ENCODE data around the gene SH3GLB2. TPM values are rescaled to one million over a fixed set of nuclear protein-coding genes. Genes with fewer than 3 reads are reported as not detected.

SH3GLB2 gene
- total RNA-seq, 1 donor from 2014 or later: 57.8 TPM

- Mint-ChIP-seq H3K4me1 (ENCODE audit: low read depth) (no peaks in the 10 kb centered on the region), H3K9me3 (ENCODE audit: low read depth) (no peaks in the 10 kb centered on the region), H3K36me3 (ENCODE audit: low read depth) (peaks cover 7% of the 10 kb centered on the region), H3K27ac (ENCODE audit: unreplicated experiment) (no peak overlapping the region), H3K4me3 (ENCODE audit: unreplicated experiment) (no peak overlapping the region), H3K27me3 (ENCODE audit: low read depth) (no peaks in the 10 kb centered on the region)
- TF ChIP-seq CTCF (IDR thresholded peaks at IDR 0.05): no peak
- no peak for DNase-seq (ENCODE audit: low spot score)
These were observed 41.1 kb upstream of the SH3GLB2 start for GRCh38 chr9:129068990-129069861.

- Mint-ChIP-seq H3K4me3 (ENCODE audit: unreplicated experiment) (no peak overlapping the region), H3K36me3 (ENCODE audit: low read depth) (peaks cover 11% of the 10 kb centered on the region), H3K27me3 (ENCODE audit: low read depth) (no peaks in the 10 kb centered on the region), H3K4me1 (ENCODE audit: low read depth) (no peaks in the 10 kb centered on the region), H3K27ac (ENCODE audit: unreplicated experiment) (no peak overlapping the region), H3K9me3 (ENCODE audit: low read depth) (no peaks in the 10 kb centered on the region)
- no peak for TF ChIP-seq CTCF (IDR thresholded peaks at IDR 0.05)
- no peak for DNase-seq (ENCODE audit: low spot score)
These were observed 40.0 kb upstream of the SH3GLB2 start for GRCh38 chr9:129068110-129068509.

GRCh38 chr9:129064499-129064908 is 36.4 kb upstream of the SH3GLB2 start:
- H3K27ac Mint-ChIP-seq (ENCODE audit: unreplicated experiment): no peak overlapping the region
- no peak for DNase-seq (ENCODE audit: low spot score)
- H3K4me3 Mint-ChIP-seq (ENCODE audit: unreplicated experiment): no peak overlapping the region
- H3K4me1 Mint-ChIP-seq (ENCODE audit: low read depth): no peaks in the 10 kb centered on the region
- no peaks in the 10 kb centered on the region for H3K27me3 Mint-ChIP-seq (ENCODE audit: low read depth)
- H3K9me3 Mint-ChIP-seq (ENCODE audit: low read depth): no peaks in the 10 kb centered on the region
- peaks cover 11% of the 10 kb centered on the region for H3K36me3 Mint-ChIP-seq (ENCODE audit: low read depth)
- no peak for TF ChIP-seq CTCF (IDR thresholded peaks at IDR 0.05)

- TF ChIP-seq CTCF (IDR thresholded peaks at IDR 0.05): no peak
- H3K9me3 Mint-ChIP-seq (ENCODE audit: low read depth): no peaks in the 10 kb centered on the region
- H3K4me1 Mint-ChIP-seq (ENCODE audit: low read depth): no peaks in the 10 kb centered on the region
- H3K4me3 Mint-ChIP-seq (ENCODE audit: unreplicated experiment): no peak overlapping the region
- H3K27me3 Mint-ChIP-seq (ENCODE audit: low read depth): no peaks in the 10 kb centered on the region
- no peak overlapping the region for H3K27ac Mint-ChIP-seq (ENCODE audit: unreplicated experiment)
- H3K36me3 Mint-ChIP-seq (ENCODE audit: low read depth): peaks cover 9% of the 10 kb centered on the region
- DNase-seq (ENCODE audit: low spot score): no peak
These were observed 34.9 kb upstream of the SH3GLB2 start for GRCh38 chr9:129063061-129063460.

- TF ChIP-seq CTCF (IDR thresholded peaks at IDR 0.05): no peak
- Mint-ChIP-seq H3K27ac (ENCODE audit: unreplicated experiment) (no peak overlapping the region), H3K9me3 (ENCODE audit: low read depth) (no peaks in the 10 kb centered on the region), H3K4me1 (ENCODE audit: low read depth) (no peaks in the 10 kb centered on the region), H3K4me3 (ENCODE audit: unreplicated experiment) (no peak overlapping the region), H3K27me3 (ENCODE audit: low read depth) (no peaks in the 10 kb centered on the region), H3K36me3 (ENCODE audit: low read depth) (peaks cover 9% of the 10 kb centered on the region)
- no peak for DNase-seq (ENCODE audit: low spot score)
These were observed 32.9 kb upstream of the SH3GLB2 start for GRCh38 chr9:129060991-129061390.

All from chondrocyte (in vitro differentiated cells).